Endothelial cell of hepatic sinusoid (primary cell): ENCODE results near the gene CYP27A1.
"Not testable (repeated sequence)": the region's sequence is repeated elsewhere in the genome, so short reads cannot be mapped to it uniquely, and the experiment has no call there.

Experiments used
- in situ Hi-C: cut with HindIII; loops from 2 replicates; pipeline ENCODE4 v1.10.0; 2017; ENCODE audit warnings: low sequenced_read_pairs

CYP27A1 gene

GRCh38 chr2:218772759-218773158 is 9.2 kb upstream of the CYP27A1 start:
- in situ Hi-C loops: not testable (repeated sequence)

- in situ Hi-C loops: no loop called here
Observed at GRCh38 chr2:218773881-218774280, 8.1 kb upstream of the CYP27A1 start.

- in situ Hi-C loops: no loop called here
Observed at GRCh38 chr2:218776488-218776887, 5.5 kb upstream of the CYP27A1 start.

- in situ Hi-C loops: no loop called here
Observed at GRCh38 chr2:218777276-218777990, 4.5 kb upstream of the CYP27A1 start.

- in situ Hi-C loops: no loop called here
Observed at GRCh38 chr2:218780046-218780445, 1.9 kb upstream of the CYP27A1 start.

GRCh38 chr2:218780851-218781690 is 876 bp upstream of the CYP27A1 start:
- in situ Hi-C loops: no loop called here

GRCh38 chr2:218782528-218782844 is 539 bp downstream of the CYP27A1 start:
- in situ Hi-C loops: no loop called here

- in situ Hi-C loops: no loop called here
Observed at GRCh38 chr2:218783688-218784087, 1.7 kb downstream of the CYP27A1 start.

GRCh38 chr2:218785103-218785502 is 3.2 kb downstream of the CYP27A1 start:
- in situ Hi-C loops: no loop called here

- in situ Hi-C loops: no loop called here
Observed at GRCh38 chr2:218786133-218786532, 4.2 kb downstream of the CYP27A1 start.

- in situ Hi-C loops: no loop called here
Observed at GRCh38 chr2:218788529-218789255, 6.7 kb downstream of the CYP27A1 start.

GRCh38 chr2:218792433-218792832 is 10.5 kb downstream of the CYP27A1 start:
- in situ Hi-C loops: loop anchor here (5.0 kb wide), 1 partner anchor 40 kb away; the partner anchor contains the start of gene PRKAG3

- in situ Hi-C loops: no loop called here
Observed at GRCh38 chr2:218796691-218797090, 14.7 kb downstream of the CYP27A1 start.

- in situ Hi-C loops: no loop called here
Observed at GRCh38 chr2:218798767-218799504, 17.0 kb downstream of the CYP27A1 start.

- in situ Hi-C loops: no loop called here
Observed at GRCh38 chr2:218799990-218800389, 18.0 kb downstream of the CYP27A1 start.

- in situ Hi-C loops: no loop called here
Observed at GRCh38 chr2:218802386-218802994, 20.5 kb downstream of the CYP27A1 start.

GRCh38 chr2:218804817-218805216 is 22.9 kb downstream of the CYP27A1 start:
- in situ Hi-C loops: no loop called here

- in situ Hi-C loops: no loop called here
Observed at GRCh38 chr2:218805627-218806026, 23.7 kb downstream of the CYP27A1 start.

- in situ Hi-C loops: no loop called here
Observed at GRCh38 chr2:218806346-218806978, 24.5 kb downstream of the CYP27A1 start.

- in situ Hi-C loops: no loop called here
Observed at GRCh38 chr2:218807626-218808025, 25.7 kb downstream of the CYP27A1 start.
